CD4-positive, alpha-beta T cell treated with Interleukin-17A for 4 hours (primary cell): ENCODE results near the gene ABI3BP.

Experiments
- DNase-seq: peaks from one replicate; pipeline ENCODE4 v3.0.0-alpha.2; 2020; ENCODE audit warnings: mixed read lengths

Gene ABI3BP

DNA sequence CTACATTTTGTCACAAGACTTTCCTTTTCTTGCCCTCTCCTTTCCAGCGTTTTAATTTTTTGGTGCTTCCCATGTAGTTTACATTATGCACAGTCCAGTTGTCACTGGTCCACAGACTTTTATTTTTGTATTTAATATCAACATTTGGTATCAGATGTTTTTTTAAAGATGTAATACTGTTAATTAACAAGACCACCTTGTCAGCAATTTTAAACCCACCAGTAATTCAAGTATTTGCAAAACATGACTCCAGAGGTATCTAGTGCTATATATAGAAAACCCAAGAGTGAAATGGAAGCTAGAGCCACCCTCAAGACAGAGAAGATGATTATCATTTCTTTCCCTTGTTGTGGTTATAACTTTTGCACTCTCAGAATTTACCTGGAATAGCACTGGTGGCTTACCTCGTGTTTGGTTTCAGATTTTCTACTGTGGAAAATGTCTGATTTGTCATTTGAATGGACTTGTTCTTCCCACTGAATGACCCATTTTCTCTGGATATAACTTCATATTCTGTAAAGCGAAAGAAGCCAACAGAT, 227.7 kb downstream of the ABI3BP start:
- no peak for DNase-seq

DNA sequence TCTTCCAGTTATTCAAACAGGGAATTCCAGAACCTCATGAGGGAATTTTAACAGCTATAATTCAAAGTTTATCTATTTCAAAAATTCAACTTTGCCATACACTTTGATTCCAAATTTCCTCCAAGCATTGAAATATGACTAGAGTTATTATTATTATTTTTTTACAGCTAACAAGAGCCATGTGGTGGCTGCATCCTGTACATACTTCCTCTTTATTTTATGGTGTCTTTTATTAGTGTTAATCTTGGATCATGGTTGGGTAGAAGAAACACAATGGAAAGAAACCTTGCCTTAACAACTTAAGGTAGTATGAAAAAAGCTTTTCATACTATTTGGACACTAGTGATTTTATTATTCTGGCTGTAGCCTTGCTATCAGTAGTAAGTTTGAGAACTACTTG, 231.3 kb downstream of the ABI3BP start:
- DNase-seq, result no peak

DNA sequence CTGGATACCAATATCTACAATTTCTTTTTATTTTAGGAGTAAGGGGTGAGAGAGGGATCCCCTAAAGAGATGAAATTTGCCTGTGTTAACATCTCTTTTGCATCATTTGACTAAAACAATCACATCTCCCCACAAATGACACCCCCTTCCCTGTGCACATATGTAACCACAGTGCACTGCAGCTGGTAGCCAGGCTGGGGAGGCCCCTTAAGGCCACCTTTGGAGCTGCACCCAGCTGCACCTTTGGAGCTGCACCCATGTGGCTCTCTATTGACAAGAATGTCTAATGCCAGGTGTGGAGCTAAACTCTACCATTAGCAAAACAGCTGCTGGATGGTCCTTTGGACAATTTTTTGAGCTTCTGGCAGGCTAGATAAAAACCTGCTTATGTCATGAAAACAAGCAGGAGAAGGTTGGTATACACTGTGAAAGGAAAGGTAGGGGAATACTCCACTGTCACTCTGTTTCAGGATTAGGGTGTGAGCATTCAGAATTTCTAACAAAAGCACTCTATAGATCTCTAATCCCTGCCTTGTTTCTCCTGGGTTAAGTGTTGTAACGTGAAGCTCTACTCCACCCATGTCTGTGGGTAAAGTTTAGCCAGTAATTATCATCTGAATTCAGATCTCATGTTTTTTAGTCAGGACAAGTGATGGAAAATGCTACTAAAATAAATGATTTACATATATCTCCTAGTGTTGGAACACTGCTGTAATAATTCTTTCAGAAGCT, 231.8 kb downstream of the ABI3BP start:
- DNase-seq, result peak; percentile 5

- DNase-seq, result no peak
Measured at GRCh38 chr3:100760377-100760776, 232.8 kb downstream of the ABI3BP start.

DNA sequence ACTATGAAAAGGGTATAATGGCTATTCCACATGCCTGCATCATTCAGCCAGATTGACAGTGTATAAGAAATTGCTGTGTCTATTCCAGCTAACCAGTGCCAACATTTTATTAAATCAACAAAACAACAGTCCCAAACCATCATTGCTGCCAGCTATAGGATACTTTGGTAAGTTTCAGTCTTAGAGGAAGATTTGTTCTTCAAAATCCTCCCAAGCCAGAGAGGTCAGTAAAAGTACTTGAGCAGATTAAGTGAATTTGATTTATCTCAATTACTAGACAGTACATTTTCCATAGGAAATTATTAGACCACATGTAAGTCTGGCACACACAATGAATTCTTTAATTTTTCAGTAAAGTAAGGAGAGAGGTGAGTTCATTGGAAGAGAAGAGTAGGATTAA, 233.3 kb downstream of the ABI3BP start:
- DNase-seq, result no peak

DNA sequence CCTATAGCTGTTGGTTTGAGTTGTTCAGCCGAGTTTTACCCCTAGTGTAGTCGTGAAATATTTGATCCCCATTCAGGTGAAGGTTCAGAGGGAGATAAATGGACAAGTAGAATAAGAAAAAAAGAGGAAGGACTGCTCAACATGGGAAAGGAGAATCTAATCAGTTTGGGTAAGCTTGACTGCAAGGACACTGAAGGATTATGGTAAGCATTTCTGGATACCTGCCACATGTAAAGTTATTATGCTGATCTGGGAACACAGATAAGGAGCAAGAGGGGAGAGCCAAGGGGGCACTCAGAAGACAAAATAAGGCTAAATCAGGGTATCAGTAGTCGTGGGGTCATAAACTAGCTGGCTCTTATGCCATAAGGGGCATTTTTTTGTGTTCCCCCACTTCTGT, 234.1 kb downstream of the ABI3BP start:
- no peak for DNase-seq

DNA sequence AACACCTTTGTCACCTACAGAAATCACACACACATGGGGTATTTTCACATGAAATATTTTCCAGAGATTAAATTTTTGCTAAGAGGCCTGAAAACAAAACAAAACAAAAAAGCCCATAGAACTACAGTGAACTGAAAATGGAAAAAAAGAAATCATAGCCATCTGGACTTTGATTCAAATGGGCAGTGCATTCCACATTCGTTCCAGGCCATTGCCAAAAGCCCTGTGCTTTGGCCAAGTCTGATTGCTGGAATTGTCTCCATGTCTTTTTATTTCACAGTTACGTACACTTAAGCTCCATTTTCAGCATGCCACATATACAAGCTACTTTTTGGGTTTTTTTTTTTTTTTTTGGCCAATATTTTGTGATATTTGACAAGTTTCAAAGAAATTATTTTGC, 236.8 kb downstream of the ABI3BP start:
- DNase-seq, result no peak

GRCh38 chr3:100754563-100755334, 238.5 kb downstream of the ABI3BP start:
- no peak for DNase-seq

GRCh38 chr3:100753846-100754245, 239.4 kb downstream of the ABI3BP start:
- no peak for DNase-seq

- DNase-seq, result no peak
Measured at GRCh38 chr3:100748967-100749366, 244.3 kb downstream of the ABI3BP start.

DNA sequence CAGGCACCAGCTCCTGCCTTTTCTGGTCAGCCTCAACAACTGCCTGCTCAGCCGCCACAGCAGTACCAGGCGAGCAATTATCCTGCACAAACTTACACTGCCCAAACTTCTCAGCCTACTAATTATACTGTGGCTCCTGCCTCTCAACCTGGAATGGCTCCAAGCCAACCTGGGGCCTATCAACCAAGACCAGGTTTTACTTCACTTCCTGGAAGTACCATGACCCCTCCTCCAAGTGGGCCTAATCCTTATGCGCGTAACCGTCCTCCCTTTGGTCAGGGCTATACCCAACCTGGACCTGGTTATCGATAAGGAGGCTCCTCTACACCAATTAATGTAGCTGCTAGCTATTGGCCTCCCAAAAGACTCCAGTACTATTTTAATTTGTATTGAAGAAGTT, 245.0 kb downstream of the ABI3BP start:
- no peak for DNase-seq

GRCh38 chr3:100746092-100746491, 247.1 kb downstream of the ABI3BP start:
- DNase-seq, result no peak

DNA sequence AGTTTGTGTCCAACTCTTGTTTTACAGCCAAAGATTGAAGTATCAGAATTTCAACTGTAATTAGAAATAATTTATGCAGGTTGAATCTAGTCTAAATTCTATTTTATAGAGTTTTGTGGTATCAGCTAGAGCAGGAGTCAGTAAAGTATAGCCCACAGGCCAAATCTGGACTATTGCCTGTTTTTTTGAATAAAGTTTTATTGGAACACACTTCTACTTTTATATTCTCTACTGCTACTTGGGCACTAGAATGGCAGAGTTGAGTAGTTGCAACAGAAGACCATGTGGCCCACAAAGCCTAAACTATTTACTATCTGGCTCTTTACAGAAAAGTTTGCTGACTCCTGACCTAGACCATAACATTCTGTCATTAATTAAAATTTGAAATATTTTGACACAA, 247.6 kb downstream of the ABI3BP start:
- no peak for DNase-seq

DNA sequence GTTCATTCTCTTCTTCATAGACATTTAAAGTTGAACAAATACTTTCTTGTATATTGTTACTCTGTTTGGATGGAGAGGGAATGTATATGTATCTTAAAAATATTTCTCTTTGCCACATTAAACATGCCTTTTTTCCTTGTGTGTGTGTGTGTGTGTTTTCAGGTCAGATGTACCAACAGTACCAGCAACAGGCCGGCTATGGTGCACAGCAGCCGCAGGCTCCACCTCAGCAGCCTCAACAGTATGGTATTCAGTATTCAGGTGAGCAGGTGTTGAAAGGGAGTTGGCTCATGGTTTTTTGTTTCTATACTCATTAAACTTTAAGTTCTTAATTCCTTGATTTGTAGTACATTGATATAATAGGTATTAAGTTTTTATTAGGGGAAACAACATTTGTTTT, 248.6 kb downstream of the ABI3BP start:
- no peak for DNase-seq

DNA sequence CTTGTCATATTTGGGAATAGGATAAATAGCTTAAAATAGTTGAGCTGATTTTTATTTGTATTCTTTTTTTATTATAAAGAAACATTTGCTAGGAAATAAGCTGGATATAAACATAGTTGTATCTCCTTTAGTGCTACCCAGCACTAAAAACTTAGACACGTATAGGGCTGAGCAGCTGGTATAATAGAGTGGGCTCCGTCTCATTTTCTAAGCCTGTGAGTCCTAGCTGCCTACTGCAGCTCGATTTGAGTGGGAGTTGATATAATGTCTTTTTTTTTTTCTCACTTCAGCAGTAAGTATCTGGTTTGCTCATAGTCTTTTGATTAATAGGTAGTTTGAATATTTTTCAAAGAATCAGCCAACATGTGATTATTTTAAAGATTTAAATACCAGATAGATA, 249.7 kb downstream of the ABI3BP start:
- no peak for DNase-seq

- DNase-seq, result no peak
Measured at GRCh38 chr3:100740207-100740606, 253.0 kb downstream of the ABI3BP start.

DNA sequence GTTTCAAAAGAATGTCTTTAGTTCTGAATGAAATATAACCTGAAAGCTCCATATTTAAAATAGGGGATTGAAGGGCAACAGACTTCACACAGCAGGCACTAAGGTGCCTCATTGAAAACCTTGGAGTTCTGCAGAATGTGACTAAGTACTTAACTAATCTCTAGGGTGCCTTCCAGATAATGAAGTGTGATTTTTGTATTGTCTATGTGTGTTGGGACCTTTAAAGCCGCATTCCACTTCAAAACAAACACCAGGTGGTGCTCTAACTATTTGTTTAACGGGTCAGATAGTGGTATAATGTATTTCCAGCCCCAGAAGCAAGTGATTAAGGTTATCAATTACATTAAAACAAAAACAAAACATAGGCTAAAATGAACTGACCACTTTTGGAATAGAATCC, 255.9 kb downstream of the ABI3BP start:
- DNase-seq, result no peak

DNA sequence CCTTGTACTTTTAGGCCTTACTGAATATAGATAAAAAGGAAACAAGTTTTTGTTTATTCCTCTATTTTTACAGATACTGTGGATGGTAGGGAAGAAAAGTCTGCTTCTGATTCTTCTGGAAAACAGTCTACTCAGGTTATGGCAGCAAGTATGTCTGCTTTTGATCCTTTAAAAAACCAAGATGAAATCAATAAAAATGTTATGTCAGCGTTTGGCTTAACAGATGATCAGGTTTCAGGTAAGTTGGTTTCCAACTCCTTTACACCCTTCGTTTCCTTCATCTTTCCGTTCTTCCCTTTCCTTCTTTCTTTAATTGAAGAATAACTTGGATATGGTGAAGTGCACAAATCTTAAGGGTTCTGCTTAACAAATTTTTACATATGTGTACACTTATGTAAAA, 260.8 kb downstream of the ABI3BP start:
- DNase-seq, result no peak

- no peak for DNase-seq
Measured at GRCh38 chr3:100730524-100730923, 262.7 kb downstream of the ABI3BP start.

- no peak for DNase-seq
Measured at GRCh38 chr3:100726706-100727105, 266.5 kb downstream of the ABI3BP start.

GRCh38 chr3:100725935-100726513, 267.2 kb downstream of the ABI3BP start:
- no peak for DNase-seq

GRCh38 chr3:100720426-100720825, 272.8 kb downstream of the ABI3BP start:
- no peak for DNase-seq

DNA sequence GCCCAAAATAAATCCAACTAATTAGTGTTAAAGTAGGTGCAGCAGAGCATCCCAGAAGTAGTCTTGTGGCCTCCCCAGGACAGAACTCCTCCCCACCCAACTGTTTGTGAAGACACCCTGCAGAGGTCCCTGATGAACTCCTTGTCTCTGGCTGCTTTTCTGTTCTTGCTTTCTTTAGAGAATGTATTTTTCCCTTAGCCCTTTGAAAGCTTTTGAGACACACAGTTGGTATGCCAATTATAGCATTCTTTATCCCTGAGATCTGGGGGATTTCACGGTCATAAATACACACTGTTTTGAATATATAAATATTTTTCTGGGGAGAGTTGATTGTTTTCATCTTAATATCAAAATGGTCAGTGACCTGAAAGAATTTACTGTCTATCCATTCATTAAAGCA, 274.1 kb downstream of the ABI3BP start:
- no peak for DNase-seq
